Activated CD8-positive, alpha-beta memory T cell treated with anti-CD3 and anti-CD28 coated beads, Interleukin-2, amount 50 U/mL, for 1 hour (primary cell): ENCODE results near the gene CNTN5.

Source experiments
- DNase-seq: peaks from one replicate; pipeline ENCODE4 v3.0.0-alpha.2; 2020; ENCODE audit errors: extremely low read depth

Gene CNTN5

DNA sequence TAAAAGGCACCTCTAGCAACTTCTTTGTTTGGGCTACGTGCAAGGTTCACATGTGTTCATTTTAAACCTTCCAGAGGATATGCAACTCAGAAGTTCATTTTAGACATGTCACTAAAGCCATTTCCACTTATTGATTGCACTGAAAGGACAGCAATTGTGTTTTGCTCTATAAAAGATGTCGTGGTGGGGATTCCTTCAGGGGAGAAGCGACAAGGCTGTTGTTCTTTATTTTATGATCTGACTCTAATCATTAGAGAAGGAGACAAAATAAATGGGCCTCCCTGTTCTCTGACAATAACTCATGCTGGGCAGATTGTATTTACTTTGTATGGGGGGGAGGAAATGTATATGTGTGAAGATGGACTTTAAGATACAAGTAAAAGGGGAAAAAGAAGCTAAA is 1296.2 kb downstream of the CNTN5 start:
- DNase-seq, result no peak

- DNase-seq, result no peak
Measured at GRCh38 chr11:100319691-100320090, 1298.9 kb downstream of the CNTN5 start.

- DNase-seq, result no peak
Measured at GRCh38 chr11:100328626-100329340, 1308.0 kb downstream of the CNTN5 start.

DNA sequence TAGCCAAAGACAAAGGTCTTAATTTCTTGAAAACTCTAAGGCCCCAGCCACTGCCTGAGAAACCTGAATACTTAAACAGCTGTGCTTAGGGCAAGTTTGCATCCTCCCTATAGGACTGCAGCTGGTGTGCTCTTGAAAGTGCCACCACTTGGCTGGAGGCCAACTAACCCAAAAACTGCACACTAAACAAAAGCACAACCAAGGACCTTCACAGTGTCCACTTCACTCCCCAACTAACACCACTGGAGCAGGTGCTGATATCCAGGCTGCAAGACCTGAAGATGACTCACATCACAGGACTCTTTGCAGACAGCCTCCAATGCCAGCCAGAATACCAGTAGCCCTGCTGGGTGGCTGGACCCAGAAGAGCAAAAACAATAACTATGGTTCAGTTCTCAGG is 1308.6 kb downstream of the CNTN5 start:
- no peak for DNase-seq

DNA sequence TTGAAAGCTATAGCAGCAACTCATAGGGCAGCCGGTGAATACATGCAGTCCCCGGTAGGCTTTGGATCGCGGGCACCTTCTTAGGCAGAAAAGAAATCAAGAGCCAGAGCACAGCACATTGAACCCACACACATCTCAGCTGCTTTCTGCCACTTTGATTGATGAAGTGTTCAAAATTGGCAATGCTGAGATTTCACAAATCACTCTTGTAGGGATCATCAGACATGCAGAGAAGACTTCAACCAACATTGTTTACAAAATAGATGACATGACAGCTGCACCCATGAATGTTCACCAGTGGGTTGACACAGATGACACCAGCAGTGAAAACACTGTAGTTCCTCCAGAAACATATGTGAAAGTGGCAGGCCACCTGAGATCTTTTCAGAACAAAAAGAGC is 1316.1 kb downstream of the CNTN5 start:
- no peak for DNase-seq

DNA sequence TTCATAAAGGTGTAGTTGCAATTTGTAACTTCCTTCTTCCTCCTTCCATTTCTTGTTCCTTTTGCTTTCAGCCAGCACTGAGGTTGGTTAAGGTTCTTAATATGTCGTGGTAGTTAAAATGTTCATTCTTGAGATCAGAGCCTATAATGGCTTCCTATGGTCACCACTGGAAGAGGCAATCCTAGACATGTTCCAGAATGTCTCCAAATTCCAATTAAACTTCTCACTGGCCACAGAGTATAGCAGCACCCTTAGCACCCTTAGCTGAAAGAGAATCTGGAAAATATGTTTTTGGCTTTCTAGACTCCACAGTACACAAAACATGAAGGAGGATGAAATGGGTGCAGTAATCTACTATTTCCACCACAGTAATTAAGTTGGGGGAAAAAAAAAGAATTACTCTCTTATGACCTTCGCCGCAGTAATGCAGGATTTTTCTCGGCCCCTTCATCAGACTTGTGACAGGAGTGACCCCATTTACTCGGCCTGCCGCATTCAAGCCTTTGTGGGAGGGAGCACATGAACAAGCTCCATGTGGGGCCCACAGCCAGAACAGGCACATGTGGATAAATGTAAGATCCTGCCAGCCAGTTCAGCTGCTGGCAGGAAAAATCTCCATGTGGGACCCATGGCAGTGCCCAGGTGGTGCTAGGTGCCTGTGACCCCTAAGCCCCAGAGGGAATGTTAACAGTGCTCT is 1317.5 kb downstream of the CNTN5 start:
- DNase-seq, result no peak

DNA sequence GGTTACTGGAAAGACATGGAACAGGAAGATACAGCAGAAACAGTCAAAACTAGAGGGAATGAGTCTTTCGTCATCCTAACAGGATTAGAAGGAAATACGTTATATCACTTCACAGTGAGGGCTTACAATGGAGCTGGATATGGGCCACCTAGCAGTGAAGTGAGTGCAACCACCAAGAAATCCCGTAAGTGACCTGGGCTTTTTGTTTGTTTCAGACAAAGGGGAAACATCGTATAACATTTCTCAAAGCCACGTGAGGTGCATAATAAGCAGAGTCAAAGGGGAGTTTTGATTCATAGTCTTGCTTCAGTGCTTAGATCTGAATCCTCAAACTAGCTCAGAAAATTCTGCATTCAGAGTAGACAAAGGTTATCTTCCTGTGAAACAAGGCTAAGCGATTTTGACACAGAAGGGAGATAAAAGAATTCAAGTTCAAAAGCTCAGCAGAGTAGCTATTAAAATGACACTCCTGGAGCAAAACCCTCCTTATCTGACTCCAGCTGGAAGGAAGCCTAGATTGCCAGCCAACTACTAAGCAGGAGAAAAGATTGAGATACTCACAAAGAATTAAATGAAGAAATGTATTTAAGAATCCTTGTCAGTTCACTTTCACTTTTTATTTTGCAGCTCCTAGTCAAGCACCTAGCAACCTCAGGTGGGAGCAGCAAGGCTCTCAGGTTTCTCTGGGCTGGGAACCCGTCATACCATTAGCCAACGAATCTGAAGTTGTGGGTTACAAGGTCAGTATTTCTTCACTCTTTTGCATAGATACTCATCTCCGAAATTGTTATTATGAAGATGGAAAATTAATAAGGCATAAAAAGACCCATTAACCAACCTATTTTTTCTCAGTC is 1319.9 kb downstream of the CNTN5 start:
- no peak for DNase-seq

GRCh38 chr11:100353083-100353482 is 1332.3 kb downstream of the CNTN5 start:
- no peak for DNase-seq

GRCh38 chr11:100354736-100355135 is 1334.0 kb downstream of the CNTN5 start:
- no peak for DNase-seq

DNA sequence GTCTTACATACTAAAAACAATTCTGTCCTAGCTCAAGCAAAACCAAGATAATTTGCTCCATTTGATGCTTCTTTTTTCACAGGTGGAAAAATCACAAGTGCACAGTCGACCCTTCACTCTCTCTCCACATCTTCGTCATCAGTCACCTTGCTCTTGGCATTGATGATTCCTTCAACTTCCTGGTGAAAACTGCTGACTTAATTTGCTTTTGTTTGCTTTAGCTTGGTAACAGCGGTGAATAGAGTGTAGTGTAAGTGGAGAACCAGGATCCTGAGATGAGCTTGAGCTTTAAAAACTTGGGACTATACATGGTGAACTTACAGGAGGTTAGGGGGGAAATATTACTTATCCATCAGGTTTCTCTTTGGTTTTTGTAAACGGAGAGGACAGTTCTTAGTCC is 1335.3 kb downstream of the CNTN5 start:
- DNase-seq, result no peak

- no peak for DNase-seq
Measured at GRCh38 chr11:100359281-100359680, 1338.5 kb downstream of the CNTN5 start.

DNA sequence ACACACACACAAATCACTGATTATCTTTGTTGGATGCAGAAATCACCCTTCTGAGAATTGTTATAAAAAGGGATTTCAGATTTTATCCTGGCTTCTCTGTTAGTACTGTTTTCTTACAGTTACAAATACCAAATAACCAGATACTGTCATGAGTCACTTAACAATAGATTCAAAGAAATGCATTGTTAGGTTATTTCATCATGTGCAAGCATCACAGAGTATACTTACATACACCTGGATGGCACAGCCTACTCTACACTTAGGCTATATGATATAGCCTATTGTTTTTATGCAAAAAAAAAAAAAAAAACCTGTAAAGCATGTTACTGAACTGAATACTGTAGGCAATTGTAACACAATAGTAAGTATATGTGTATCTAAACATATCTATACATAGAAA is 1347.1 kb downstream of the CNTN5 start:
- no peak for DNase-seq

- DNase-seq, result no peak
Measured at GRCh38 chr11:100383357-100383865, 1362.7 kb downstream of the CNTN5 start.

DNA sequence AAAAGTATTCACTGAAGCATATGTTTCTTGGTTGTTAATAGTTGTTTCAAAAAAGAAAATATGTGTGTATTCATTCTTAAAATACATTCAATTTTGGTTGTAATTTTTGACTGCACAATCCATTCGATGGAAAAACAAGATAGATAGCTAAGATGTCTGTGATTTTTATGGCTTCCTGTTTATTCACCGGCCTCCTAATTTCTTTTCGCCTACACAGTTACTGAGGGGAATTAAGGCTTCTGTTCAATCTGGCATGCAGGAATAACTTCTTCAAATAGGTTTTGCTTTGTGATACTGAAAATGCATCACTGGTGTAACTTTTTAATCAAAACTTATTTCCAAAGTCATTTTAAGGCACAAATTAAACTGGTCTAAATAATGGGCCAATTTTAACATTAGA is 1375.5 kb downstream of the CNTN5 start:
- DNase-seq, result no peak

DNA sequence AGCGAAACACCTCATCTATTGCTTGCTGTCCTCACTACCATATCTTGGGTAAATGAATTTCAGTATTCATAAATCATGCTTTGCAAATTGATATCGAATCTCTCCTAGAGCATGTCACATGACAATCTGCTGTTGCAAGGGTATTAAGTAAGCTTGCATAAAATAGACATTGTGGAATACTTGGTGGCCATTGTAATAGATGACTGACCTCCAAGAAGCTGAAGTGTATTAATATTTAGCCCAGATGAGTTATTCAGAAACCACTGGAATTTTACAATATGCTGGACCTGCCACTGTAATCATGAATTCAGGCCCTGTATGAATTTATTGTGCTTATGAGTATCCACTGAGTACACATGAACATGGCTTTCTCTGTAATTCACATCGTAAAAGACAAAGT is 1376.7 kb downstream of the CNTN5 start:
- DNase-seq, result no peak

DNA sequence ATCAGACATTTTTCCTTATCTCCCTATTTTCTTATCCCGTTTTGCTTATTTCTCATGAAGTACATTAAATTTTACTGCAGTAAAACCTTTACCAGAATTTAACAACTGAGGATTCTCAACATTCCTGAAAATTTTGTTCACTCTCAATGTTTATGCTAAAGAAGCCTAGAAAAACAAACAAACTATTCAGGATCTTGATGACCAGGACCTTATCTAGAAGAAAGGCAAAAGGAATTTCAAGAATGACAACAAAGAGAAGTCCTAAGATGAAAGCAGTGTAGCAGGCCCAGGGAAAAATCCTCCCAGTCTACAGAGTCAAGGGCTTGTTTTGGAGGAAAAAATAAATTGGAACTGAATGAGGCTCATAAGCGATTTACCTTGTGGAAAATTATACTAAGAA is 1383.1 kb downstream of the CNTN5 start:
- no peak for DNase-seq

DNA sequence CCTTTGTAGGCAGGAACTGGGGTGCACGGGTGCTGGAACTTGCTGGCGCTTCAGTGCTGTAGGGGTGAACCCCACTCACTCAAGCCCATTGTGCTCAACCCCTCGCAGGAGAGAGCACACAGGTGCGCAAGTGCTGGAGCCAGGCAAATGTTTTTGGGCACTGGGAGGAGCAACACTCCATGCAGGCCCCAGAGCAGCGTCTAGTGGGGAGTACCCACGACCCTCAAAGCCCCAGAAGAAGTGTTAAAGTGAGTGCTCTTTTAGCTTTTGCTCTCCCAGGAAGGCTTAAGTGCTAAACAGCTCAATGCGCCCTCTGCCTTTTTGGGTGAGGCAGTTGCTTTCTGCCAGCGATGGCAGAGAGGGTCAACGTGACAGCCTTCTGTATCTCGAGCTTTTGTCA is 1384.2 kb downstream of the CNTN5 start:
- DNase-seq, result no peak
